ENCODE measurements around the gene CLEC20A.
A peak's percentile ranks its signal among the peaks of the same experiment; 100 is the strongest.
"Not testable (repeated sequence)": the region's sequence is repeated elsewhere in the genome, so short reads cannot be mapped to it uniquely, and the experiment has no call there.

The CLEC20A gene

GRCh38 chr1:178528953-178529335 is 32.2 kb upstream of the CLEC20A start:
- no peak for DNase-seq

DNA sequence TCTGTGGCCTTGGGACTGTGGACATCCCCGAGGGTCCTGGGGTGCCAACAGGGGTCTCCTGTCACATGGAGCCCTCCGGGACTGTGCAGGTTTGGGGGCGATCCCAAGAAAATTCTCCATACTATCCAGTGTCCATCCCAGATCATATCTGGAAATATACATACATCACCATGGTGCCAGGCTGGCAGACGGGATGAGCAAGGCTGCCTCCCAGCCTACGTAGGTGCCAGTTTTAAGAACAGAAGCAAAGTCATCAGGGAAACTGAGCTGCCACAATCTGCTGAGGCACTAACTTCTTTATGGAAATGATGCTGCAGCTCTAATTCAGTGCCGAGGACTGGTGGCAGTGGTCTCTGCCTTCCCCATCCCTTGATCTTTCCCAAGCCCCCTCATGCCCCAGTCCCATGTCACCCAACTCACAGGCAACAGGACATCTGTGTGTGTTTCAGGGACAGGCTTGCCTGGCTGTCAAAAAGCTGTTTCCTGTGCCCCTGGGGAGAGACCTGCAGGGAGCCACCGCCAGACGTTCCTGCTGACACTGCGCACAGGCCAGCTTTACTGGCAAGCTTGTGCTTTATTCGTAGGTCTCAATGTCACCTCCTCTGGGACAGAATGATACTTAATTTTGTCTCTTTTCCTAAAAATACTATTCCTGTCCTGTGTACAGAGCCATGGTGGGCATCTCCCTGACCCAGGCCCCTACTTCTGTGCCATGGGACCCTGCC is 31.6 kb upstream of the CLEC20A start:
- DNase-seq = no peak

DNA sequence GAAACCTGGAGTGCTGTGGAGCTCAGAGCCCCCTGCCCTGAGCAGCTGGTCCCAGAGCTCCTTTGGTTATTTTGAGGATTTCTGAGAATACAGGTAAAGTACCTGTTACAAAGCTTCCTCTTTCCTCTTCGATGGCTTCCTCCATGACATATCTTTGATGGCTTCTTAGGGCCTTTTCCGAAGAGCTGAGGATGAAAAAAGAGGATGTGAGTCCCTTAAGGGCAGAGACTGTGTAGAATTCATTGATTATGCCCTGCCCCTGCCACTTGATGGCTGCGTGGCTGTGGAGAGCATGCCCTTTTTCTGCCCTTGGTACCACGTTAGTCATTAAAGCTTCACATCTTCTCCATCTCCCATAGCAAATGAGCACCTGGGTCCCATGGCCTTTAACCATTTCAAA is 30.4 kb upstream of the CLEC20A start:
- DNase-seq = no peak

DNA sequence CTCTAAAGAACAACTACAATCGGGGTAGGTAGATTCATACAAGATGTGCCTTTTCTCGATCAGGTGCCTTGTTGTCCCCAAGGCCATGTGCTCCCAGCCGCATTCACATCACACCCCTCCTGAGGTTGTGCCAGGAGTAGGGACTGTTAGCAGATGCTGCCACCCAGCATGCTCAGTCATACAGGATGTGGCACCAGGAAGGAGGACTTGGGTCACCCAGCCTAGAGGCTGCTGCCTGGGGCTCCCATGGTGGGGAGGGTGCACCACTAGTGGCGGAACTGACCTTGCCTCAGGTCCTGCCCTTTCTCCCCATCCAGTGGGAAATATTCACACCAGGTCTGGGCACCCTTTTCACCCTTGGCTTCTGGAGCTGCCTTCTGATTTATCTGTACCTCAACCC is 24.5 kb upstream of the CLEC20A start:
- no peak for DNase-seq

GRCh38 chr1:178520803-178521202 is 24.0 kb upstream of the CLEC20A start:
- DNase-seq = no peak

- no peak for DNase-seq
Measured at GRCh38 chr1:178518894-178519293, 22.1 kb upstream of the CLEC20A start.

DNA sequence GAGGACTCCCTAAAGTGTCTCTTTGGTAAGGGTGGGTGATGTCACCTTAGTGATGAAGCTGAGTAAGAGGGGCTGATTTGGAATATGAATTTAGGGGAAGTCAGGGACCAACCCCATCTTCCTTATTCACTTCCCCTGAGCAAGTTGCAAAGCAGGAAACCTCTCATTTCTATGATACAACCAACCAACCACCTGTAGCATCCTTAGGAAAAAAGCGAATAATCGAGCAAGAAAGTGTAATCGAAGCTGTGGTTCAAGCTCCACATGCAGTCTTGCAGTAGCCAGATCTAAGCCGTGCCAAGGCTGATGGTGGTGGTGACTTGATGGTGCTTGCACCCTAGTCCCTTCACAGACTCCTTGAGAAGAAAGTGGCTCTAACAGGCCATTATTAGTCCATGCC is 19.3 kb upstream of the CLEC20A start:
- DNase-seq = no peak

DNA sequence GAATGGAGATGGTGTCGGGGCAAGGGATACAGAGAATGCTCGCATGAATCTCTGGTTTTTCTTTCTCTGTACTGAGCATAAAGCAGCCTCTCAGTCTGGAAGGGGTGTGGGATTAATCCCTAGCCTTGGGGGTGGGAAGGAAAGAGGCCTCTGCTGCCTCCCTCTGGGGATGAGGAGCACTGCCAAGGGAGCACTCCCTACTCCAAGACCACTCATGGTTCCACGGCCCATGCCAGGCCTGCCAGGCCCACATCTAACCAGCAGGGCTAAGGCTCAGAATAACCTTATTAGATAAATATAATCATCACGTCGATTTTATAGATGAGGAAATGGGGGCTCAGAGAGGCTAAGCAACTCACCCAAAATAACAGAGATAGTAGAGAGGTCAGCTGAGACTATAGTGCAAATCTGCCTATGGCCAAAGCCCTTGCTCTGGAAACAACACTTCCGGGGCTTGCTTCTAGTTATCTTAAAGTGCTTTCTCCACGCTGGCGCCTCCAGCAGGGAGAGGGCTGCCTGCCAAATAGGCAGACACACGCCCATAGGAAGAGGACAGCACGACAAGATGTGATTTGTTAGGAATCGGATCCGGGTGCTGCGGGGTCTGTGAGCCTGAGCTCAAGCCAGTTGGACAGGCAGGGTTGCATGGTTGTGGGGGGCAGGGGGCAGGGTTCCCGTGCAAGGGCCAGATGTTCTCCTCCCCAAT is 16.7 kb upstream of the CLEC20A start:
- DNase-seq = no peak

DNA sequence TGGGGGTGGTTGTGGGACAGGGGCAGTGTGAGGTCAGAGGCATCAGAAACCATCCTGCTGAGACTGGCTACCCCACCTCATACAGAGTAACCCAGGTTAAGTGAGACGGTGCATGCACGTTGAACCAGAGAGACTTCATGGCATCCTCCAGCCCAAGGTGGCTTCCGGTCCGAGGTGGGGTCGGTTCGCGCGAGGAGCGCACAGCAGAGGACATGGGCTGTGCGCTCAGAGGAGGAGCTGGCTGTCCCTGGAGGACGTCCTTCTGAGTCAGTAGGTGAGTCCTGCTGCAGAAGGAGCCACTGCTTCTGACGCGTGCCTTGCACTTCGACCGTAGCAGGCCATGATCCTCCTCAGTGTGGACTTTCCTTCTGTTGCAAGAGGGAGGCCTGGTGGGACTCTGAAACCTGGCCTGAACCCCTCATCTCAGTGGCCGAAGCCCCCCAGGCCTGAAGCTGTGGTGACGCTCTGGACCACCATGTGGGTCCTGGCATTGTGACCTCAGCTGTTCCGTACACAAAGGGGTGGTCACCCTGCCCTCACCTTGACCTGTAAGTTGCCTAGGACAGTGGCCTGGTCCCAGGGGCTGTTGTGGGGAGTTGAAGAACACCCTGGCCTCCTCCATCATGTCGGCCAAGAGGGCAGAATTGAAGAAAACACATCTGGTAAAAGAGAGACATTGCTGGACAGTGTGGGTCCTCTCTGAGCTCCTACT is 16.0 kb upstream of the CLEC20A start, which contains the start of gene TEX35:
TSS of gene TEX35 (plus strand) at position 544 of the 712 bp plus-strand sequence. CDS start at position 624, 80 bp downstream.
- DNase-seq = no peak

- no peak for DNase-seq
Measured at GRCh38 chr1:178510155-178510554, 13.4 kb upstream of the CLEC20A start.

GRCh38 chr1:178509414-178510007 is 12.7 kb upstream of the CLEC20A start:
- DNase-seq = no peak

DNA sequence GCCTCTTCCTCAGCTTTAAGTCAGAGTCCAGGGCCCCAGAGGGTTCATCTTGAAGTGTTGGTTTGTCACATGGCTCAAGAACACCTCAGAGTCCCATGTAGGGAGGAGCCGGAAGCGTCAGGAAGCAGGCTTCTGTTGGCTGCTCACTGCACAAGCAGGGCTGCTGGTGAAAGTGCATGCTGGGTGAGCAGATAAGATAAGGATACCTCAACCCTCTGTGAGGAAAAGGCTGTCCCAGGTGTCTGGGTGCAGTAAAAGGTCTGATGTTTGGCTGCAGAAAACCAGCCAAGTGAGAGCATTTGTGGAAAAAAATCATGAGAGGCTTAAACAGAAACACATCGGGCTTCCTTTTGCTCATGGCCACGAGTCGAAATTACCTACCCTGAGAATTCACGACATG is 9.9 kb upstream of the CLEC20A start:
- DNase-seq = no peak

- no peak for DNase-seq
Measured at GRCh38 chr1:178506177-178506576, 9.4 kb upstream of the CLEC20A start.

DNA sequence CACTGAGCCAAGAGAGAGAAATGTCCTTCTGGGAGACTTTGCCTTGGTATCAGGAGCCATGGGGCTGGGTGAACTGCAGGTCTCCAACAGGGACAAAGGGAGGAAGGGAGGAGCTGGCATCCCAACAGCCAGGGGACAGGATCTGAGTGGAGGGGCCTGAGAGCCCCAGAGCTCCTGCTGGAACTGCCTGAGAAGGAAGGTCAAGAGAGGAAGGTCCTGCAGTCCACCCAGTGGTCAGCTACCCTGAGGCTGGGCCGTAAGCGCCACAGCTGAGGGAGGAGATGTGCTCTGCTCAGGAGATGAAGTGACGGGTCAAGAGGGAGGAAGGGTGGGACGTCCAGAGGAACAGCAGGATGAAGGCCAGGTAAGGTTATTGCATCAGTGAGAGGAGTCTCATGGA is 7.5 kb upstream of the CLEC20A start:
- DNase-seq = no peak

DNA sequence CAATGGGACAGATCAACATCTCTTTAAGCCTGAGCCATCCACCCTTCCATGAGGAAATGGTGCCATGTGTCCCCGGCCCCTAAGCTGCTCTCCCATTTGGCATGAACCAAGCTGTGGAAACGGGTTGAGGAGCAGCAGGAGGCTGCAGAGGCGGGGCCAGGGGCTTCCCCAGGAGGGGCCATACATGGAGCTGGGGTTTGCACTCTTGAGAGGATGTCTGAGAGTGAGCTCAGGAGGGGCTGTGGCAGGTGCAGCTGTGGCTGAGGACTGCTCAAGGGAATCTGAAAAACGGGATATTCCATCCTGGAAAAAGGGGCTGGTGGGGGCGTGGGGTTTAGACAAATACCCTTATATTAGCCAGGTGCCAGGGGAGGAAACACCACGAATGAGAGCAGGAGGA is 7.1 kb upstream of the CLEC20A start:
- DNase-seq = no peak

DNA sequence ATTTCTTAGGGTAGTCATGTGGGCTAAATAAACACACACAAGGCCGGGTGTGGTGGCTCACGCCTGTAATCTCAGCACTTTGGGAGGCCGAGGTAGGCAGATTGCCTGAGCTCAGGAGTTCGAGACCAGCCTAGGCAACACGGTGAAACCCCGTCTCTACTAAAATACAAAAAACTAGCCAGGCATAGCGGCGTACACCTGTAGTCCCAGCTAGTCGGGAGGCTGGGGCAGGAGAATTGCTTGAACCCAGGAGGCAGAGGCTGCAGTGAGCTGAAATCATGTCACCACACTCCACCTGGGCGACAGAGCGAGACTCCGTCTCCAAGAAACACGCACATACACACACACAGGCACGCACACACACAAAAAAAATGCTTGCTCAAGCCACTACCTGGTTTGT is 6.6 kb upstream of the CLEC20A start:
- not testable (repeated sequence) for DNase-seq

- no peak for DNase-seq
Measured at GRCh38 chr1:178502856-178503255, 6.1 kb upstream of the CLEC20A start.

GRCh38 chr1:178502330-178502714 is 5.6 kb upstream of the CLEC20A start:
- DNase-seq = no peak

DNA sequence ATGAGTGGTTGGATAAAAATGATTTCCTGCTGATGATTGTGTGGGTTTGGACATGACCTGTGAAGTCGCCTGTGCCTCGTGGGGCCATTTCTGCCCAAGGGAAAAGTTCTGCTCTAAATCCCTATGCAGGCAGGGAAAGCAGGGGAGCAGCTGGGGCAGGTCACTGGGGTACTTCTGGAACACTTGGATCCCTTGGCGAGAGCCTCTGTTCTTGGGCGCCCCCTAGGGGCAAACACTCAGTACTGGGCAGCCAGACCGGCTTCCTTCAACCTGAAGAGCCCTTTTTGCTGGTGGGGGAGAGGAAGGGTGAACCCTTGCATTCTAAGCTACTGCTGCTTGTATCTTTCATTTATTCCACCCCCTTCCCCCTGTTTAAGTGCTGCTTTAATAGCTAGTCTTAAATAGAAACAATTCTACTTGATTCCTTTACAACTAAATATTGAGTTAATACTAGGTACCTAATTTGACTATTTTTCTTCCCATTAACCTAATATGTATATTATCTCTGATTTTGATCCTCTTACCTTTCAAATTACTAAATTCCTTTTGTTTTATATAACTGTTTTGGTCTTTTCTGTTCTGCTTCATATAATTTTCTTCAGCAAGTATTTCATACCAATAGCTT is 5.1 kb upstream of the CLEC20A start:
- DNase-seq = peak; percentile 55 to 75

- no peak for DNase-seq
Measured at GRCh38 chr1:178500936-178501554, 4.3 kb upstream of the CLEC20A start.

DNA sequence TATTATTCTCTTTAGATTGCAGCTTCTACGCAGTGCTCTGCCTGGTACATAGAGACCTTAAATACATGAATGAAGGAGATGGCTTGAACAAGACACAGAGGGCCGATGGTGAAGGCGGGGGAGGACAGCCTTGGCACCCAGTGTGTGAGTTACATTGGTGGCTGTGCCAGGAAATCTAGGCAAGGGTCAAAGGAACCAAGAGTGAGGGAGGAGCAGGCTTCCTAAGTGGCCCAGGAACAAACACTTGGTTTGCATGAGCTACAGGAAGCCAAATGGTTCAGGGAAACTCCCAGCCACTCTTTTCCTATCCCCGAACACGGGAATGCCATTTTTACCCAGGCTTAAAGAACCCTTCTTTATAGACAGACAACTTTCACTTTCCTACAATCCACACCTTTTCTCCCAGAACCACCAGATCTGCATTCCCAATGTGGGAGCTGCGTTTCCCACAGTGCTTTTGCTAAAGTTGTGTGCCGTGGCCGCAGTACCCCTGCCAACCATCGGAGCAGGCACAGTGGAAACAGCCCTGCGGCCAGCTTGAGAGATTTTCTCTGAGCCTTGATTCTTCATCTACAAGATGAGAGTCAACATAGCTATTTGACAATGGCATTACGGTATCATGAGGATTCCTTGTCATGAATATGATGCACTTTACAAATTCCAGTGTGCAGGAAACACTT is 3.5 kb upstream of the CLEC20A start:
- peak in 1 of 2 donors; percentile 4 for DNase-seq
